Spleen (tissue), 11 donors: ENCODE data around the gene NTRK2. TPM values are rescaled to one million over a fixed set of nuclear protein-coding genes. Genes with fewer than 3 reads are reported as not detected.

Experiments
- DNase-seq: peaks from one replicate; pipeline ENCODE4 v3.0.0-alpha.2; 2020
- H3K27ac ChIP-seq, 8 donors: fragments of 200-600 bp; sonication (generic) in 7 of 8; 1 replicate in 4 of 8; 2 replicates in 4 of 8; pipeline versions ENCODE4 v1.5.0 to v1.8.0; 2016 to 2021; ENCODE audit warnings: inconsistent platforms in 4 of 8, mild to moderate bottlenecking in 4 of 8, moderate library complexity in 1 of 8
- H3K27me3 ChIP-seq, 7 donors: fragments of 200-600 bp; sonication (generic) in 6 of 7; replicated peaks in 1 of 7; 1 replicate in 4 of 7; 2 replicates in 3 of 7; pipeline versions ENCODE4 v1.5.0 to v1.8.0; 2016 to 2021; ENCODE audit warnings: inconsistent platforms in 3 of 7, mild to moderate bottlenecking in 1 of 7
- H3K36me3 ChIP-seq, 6 donors: fragments of 200-600 bp; sonication (generic) in 5 of 6; 1 replicate in 4 of 6; 2 replicates in 2 of 6; pipeline versions ENCODE4 v1.5.0 to v1.8.0; 2016 to 2021; ENCODE audit warnings: inconsistent platforms in 2 of 6
- H3K4me1 ChIP-seq, 6 donors: fragments of 200-600 bp; sonication (generic) in 5 of 6; 1 replicate in 3 of 6; 2 replicates in 3 of 6; pipeline versions ENCODE4 v1.5.0 to v1.8.0; 2016 to 2021; ENCODE audit warnings: inconsistent platforms in 3 of 6
- H3K4me3 ChIP-seq, 8 donors: fragments of 200-600 bp; sonication (generic) in 7 of 8; 1 replicate in 4 of 8; 2 replicates in 4 of 8; pipeline versions ENCODE4 v1.5.0 to v1.8.0; 2016 to 2021; ENCODE audit warnings: inconsistent platforms in 4 of 8, mild to moderate bottlenecking in 4 of 8, moderate library complexity in 2 of 8
- H3K9me3 ChIP-seq, 8 donors: fragments of 200-600 bp; sonication (generic) in 7 of 8; 1 replicate in 4 of 8; 2 replicates in 4 of 8; pipeline versions ENCODE4 v1.5.0 to v1.8.0; 2016 to 2021; ENCODE audit warnings: inconsistent platforms in 4 of 8
- CTCF ChIP-seq, 11 experiments: fragments of 200-600 bp in 7 of 11; fragments of 450-650 bp in 4 of 11; sonication (generic) in 4 of 11; IDR thresholded peaks in 8 of 11; conservative IDR thresholded peaks in 3 of 11; 1 replicate in 7 of 11; 2 replicates in 4 of 11; pipeline versions ENCODE4 v1.4.0 to v1.8.0; 2016 to 2021; ENCODE audit warnings: antibody characterized with exemption in 11 of 11, inconsistent platforms in 4 of 11, mild to moderate bottlenecking in 1 of 11
- POLR2A ChIP-seq, 3 donors: fragments of 450-650 bp; IDR thresholded peaks; one replicate each; pipeline ENCODE4 v1.5.1; 2017; ENCODE audit warnings: antibody characterized with exemption in 3 of 3, mild to moderate bottlenecking in 1 of 3
- POLR2AphosphoS5 ChIP-seq, 3 donors: sonication (generic); formaldehyde crosslinking; IDR thresholded peaks; one replicate each; pipeline ENCODE4 v1.5.1; 2017; ENCODE audit warnings: antibody characterized with exemption in 3 of 3
- WGBS, 5 donors: extraction: QIAGEN DNeasy Blood & Tissue Kit in 3 of 5; methylation state at CpG; one replicate each; pipeline versions ENCODE4 v1.1.5 to v1.1.7; 2013 to 2018; 5-methylcytosine and 5-hydroxymethylcytosine counted together
- intact Hi-C: fragments of 100-400 bp; cut with DNase I; formaldehyde crosslinking; loops from one replicate; pipeline ENCODE4 v1.15.0; 2023; ENCODE audit warnings: low total_unique reads
- polyA plus RNA-seq, 3 donors: library from polyadenylated mRNA; stranded (reverse); fragments of 200-250 nt; gene quantifications; one replicate each; pipeline ENCODE4 v1.2.1, GENCODE V29; 2013
- total RNA-seq, 7 donors: library from RNA; depleted of rRNA in 3 of 7; stranded (reverse); fragments of >200 nt in 3 of 7; fragmentation: NEBNext Ultra II Directional in 4 of 7; extraction: Animal tissue kit (Norgen Biotek cat#: 25700) in 4 of 7; gene quantifications; one replicate each; pipeline versions ENCODE4 v1.1.0 to v1.2.1, GENCODE V29; 2016 to 2021
- donor health status: healthy with polysubstance abuse.
- donor health status: DM: no; HTN: no; CAD: no; lungs with moderate emphysema.
- donor health status: DM: no; HTN: no; CAD: no.
- donor health status: Bipolar disorder and iron deficiency.
- donor health status: healthy.
- donor health status: DM: no; HTN: no; CAD: no.
- donor health status: DM: yes; HTN: yes; CAD: no.

The NTRK2 gene
- total and polyA plus RNA-seq, 10 donors, result 0.63 to 22.7 (median 8.9) TPM

GRCh38 chr9:84978661-84979060 lies 309.1 kb downstream of the NTRK2 start:
- Histone ChIP-seq H3K4me1 (no peaks in the 10 kb centered on the region), H3K27me3 (no peaks in the 10 kb centered on the region), H3K9me3 (no peaks in the 10 kb centered on the region), H3K36me3 (no peaks in the 10 kb centered on the region), H3K27ac (no peak overlapping the region), H3K4me3 (no peak overlapping the region)
- intact Hi-C loops, result no loop called here
- 87 to 100% (median 94%) methylated on average over 1 of the region's 1 CpG for WGBS, 5 donors
- TF ChIP-seq POLR2A (IDR thresholded peaks at IDR 0.05) (no peak), POLR2AphosphoS5 (IDR thresholded peaks at IDR 0.05) (no peak), CTCF (IDR thresholded peaks at IDR 0.05 in 8 of 11, conservative IDR thresholded peaks at IDR 0.05 in 3 of 11) (no peak)
- no peak for DNase-seq

- 92 to 96% (median 93%) methylated on average over 3 of the region's 3 CpGs for WGBS, 5 donors
- no peak for TF ChIP-seq CTCF (IDR thresholded peaks at IDR 0.05 in 8 of 11, conservative IDR thresholded peaks at IDR 0.05 in 3 of 11)
- no peak for TF ChIP-seq POLR2A (IDR thresholded peaks at IDR 0.05)
- no peak for TF ChIP-seq POLR2AphosphoS5 (IDR thresholded peaks at IDR 0.05)
- Histone ChIP-seq H3K27me3 (no peaks in the 10 kb centered on the region), H3K36me3 (no peaks in the 10 kb centered on the region), H3K9me3 (no peaks in the 10 kb centered on the region), H3K27ac (no peak overlapping the region), H3K4me3 (no peak overlapping the region), H3K4me1 (no peaks in the 10 kb centered on the region)
- intact Hi-C loops, result no loop called here
- DNase-seq, result no peak
Measured at GRCh38 chr9:84983749-84984148, 314.2 kb downstream of the NTRK2 start.

- H3K9me3 ChIP-seq, result no peaks in the 10 kb centered on the region
- TF ChIP-seq POLR2A (IDR thresholded peaks at IDR 0.05) (no peak), CTCF (IDR thresholded peaks at IDR 0.05 in 8 of 11, conservative IDR thresholded peaks at IDR 0.05 in 3 of 11) (no peak), POLR2AphosphoS5 (IDR thresholded peaks at IDR 0.05) (no peak)
- no peak overlapping the region for H3K4me3 ChIP-seq
- no peaks in the 10 kb centered on the region for H3K4me1 ChIP-seq
- intact Hi-C loops, result no loop called here
- no peak overlapping the region for H3K27ac ChIP-seq
- no peaks in the 10 kb centered on the region for H3K36me3 ChIP-seq
- H3K27me3 ChIP-seq, result peaks cover 0 to 2% (median 0%) of the 10 kb centered on the region in 7 donors
- no peak for DNase-seq
- 68 to 98% (median 86%) methylated on average over 2 of the region's 2 CpGs for WGBS, 5 donors
Measured at GRCh38 chr9:84988621-84989020, 319.1 kb downstream of the NTRK2 start.

- WGBS, 5 donors, result 64 to 76% (median 67%) methylated on average over 6 of the region's 6 CpGs
- TF ChIP-seq POLR2A (IDR thresholded peaks at IDR 0.05), result no peak
- TF ChIP-seq CTCF (IDR thresholded peaks at IDR 0.05 in 8 of 11, conservative IDR thresholded peaks at IDR 0.05 in 3 of 11), result no peak
- TF ChIP-seq POLR2AphosphoS5 (IDR thresholded peaks at IDR 0.05), result no peak
- intact Hi-C loops, result no loop called here
- H3K4me1 ChIP-seq, result no peaks in the 10 kb centered on the region
- no peak for DNase-seq
- no peak overlapping the region for H3K27ac ChIP-seq
- no peak overlapping the region for H3K4me3 ChIP-seq
- no peaks in the 10 kb centered on the region for H3K9me3 ChIP-seq
- no peaks in the 10 kb centered on the region for H3K36me3 ChIP-seq
- H3K27me3 ChIP-seq, result peaks cover 0 to 10% (median 0%) of the 10 kb centered on the region in 7 donors
Measured at GRCh38 chr9:84990416-84990815, 320.9 kb downstream of the NTRK2 start.
